ENCODE results near the gene FDX1. TPM values are rescaled to one million over a fixed set of nuclear protein-coding genes. Genes with fewer than 3 reads are reported as not detected.

FDX1 gene
- total RNA-seq, 1 donor from 2014 or later, result 18.1 TPM

DNA sequence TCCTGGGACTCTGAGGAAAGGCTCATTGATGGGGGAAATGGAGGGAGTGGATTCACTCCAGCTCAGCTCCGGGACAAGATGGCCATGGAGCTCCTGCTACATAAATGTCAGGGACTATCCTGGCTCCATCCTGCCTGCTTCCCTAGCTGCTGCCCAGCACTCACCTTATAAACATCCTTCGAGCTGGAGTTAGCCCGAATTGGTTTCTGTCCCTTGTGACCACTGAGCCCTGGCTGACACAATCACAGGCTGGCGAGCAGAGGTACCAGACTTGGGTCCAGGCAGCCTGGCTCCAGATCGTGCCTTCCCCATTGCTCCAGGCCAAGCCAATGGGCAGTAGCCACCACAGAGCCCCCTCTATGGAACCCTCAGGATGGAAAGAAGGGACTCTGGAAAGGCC, 77.6 kb downstream of the FDX1 start:
- no peak for DNase-seq (ENCODE audit: low spot score)

DNA sequence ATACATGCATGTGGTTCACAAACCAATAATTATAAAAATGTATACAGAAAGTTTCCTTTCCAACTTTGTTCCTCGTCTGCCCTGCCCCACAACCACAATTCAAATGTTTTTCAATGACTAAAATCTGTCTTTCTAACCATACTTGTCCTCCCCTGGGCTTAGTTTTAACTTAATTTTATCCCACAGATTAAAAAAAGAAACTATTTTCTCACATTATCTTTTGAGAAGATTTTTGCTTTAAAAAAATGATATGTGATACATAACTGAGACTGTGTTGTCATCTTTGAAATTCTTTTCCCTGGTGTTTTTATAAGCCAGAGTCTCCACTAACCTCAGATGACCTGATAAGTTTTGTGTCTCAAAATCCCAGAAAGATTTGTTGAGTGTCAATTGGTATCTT, 79.0 kb downstream of the FDX1 start:
- no peak for DNase-seq (ENCODE audit: low spot score)

DNA sequence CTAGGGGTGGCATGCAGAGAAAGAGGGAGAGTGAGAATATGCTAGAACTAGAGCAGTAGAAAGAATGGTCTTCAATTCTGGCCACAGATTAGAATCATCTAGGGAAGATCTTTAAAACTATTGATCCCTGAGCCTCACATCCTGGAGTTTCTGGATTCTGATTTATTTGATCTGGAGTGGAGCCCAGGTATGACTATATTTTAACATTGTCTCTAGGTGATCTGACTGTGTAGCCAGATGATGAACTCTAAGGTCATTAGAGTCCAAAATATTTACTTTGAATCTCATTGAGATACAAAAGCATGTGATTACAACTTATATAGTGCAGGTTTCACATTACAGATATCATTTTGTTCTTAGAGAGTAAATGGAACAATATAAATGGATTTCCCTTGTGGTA, 79.7 kb downstream of the FDX1 start:
- DNase-seq (ENCODE audit: low spot score), result no peak

DNA sequence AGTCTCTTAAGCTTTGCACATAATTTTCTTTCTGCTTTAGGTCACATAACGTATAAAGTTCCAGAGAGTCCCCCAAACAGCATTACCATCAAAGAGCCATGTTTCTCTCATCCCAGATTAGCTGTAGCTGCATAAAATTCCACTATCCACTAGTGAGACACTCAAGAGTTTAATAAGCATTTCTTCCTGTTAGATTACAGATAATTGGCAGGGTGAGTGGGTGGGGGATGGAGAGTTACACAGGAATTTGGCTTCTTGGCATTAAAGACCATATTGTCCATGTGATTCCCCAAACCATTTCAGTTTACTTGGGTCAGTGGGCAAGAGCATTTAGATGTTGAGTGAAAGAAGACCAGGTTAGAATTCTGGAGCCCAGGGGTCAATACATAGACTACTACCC, 82.3 kb downstream of the FDX1 start:
- DNase-seq (ENCODE audit: low spot score), result no peak

DNA sequence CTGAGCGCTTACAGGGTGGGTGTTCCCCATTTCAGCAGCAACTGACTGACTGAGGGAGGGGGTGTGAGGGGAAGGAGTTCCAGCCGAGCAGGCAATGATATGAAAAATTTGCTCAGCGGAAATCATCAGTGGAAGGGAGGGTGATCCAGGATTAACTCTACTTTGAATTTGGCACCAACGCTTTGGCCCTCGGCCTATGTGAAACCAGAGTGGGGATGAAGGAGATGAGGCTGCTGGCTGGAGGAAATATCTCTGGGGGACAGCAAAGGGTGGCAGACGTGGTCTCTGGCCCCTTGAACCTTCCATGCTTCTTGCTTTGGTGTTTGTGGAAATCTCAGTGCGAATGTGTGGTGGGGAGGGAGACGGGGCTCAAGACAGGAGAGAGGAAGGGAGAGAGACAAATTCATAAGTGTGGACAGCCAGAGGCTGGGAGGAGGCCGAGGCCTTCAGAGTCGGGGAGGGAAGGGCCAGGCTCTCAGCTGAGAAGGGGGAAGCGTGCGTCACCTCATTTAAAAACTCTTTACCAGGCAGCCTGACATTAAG, 83.6 kb downstream of the FDX1 start:
- no peak for DNase-seq (ENCODE audit: low spot score)

DNA sequence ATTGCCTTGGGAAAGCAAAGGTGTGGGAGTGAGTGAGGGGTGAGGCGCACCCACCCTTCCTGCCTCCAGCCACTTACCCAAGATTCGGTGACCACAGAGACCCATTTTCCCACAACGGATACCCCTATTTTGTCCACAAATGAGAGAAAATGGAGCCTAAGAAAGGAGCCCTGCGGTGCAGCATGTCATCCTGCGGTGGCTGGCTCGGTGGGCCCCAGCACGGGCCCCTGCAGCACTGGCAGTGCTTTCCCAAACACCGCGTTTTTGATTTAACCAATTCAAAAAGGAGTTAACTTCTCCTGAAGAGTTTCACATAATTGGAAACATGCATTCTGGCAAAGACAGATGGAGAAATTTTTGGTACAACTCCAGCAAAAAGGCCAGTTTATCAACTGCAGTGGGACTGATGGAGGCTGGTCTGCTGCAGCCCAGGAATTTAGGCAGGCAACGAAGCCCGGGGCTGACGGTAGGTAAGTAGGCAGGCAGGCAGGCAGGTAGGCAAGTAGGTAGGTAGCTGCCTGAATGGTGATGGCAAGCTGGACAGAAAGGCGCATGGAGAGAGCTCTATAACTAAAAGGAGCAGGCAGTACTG, 84.2 kb downstream of the FDX1 start:
- no peak for DNase-seq (ENCODE audit: low spot score)

Other genes with a start within 250 kb of the FDX1 start
- gene RDX, start 133.3 kb upstream of the FDX1 start, total RNA-seq, result 83.6 TPM

All from mucosa of gallbladder (tissue), 1 donor.